GM08714 (cell line): ENCODE measurements around the gene SV2A.

ENCODE experiments used
- H3K4me3 ChIP-seq: fragments of 200-500 bp; sonication (Bioruptor generic); 2 replicates; pipeline ENCODE4 v1.5.1; 2014; ENCODE audit warnings: mild to moderate bottlenecking, low read length, inconsistent platforms
- ZNF274 ChIP-seq: IDR thresholded peaks from 2 replicates; pipeline ENCODE4 v1.6.1; 2012; ENCODE audit warnings: mild to moderate bottlenecking, low read depth, low read length

SV2A gene

GRCh38 chr1:149936992-149937705, 19.5 kb upstream of the SV2A start:
- no peak overlapping the region for H3K4me3 ChIP-seq
- TF ChIP-seq ZNF274, result no peak

GRCh38 chr1:149936170-149936991, 18.7 kb upstream of the SV2A start, which contains the start of gene MTMR11:
Gene MTMR11 (minus strand): TSS chr1:149936879. CDS start chr1:149936647, 232 bp downstream.
- TF ChIP-seq ZNF274, result no peak
- no peak within 1 kb of the TSS for H3K4me3 ChIP-seq

GRCh38 chr1:149934356-149934755, 16.7 kb upstream of the SV2A start:
- no peak for TF ChIP-seq ZNF274
- H3K4me3 ChIP-seq, result no peak overlapping the region

- H3K4me3 ChIP-seq, result no peak overlapping the region
- no peak for TF ChIP-seq ZNF274
Measured at GRCh38 chr1:149933208-149933607, 15.6 kb upstream of the SV2A start.

- no peak overlapping the region for H3K4me3 ChIP-seq
- no peak for TF ChIP-seq ZNF274
Measured at GRCh38 chr1:149932474-149932873, 14.8 kb upstream of the SV2A start.

GRCh38 chr1:149931212-149931790, 13.7 kb upstream of the SV2A start:
- no peak overlapping the region for H3K4me3 ChIP-seq
- TF ChIP-seq ZNF274, result no peak

- H3K4me3 ChIP-seq, result no peak overlapping the region
- TF ChIP-seq ZNF274, result no peak
Measured at GRCh38 chr1:149929856-149930255, 12.2 kb upstream of the SV2A start.

GRCh38 chr1:149928401-149928724, 10.7 kb upstream of the SV2A start:
- TF ChIP-seq ZNF274, result no peak
- H3K4me3 ChIP-seq, result peak overlapping the region; percentile 99; the same call in 1 of the 2 replicates

GRCh38 chr1:149927563-149928400, 10.1 kb upstream of the SV2A start, which contains the start of gene SF3B4:
Gene SF3B4 (minus strand): TSS chr1:149927803. CDS start chr1:149927759, 44 bp downstream.
- TF ChIP-seq ZNF274, result no peak
- peak within 1 kb of the TSS; percentile 99 for H3K4me3 ChIP-seq

- peak overlapping the region; percentile 99 for H3K4me3 ChIP-seq
- no peak for TF ChIP-seq ZNF274
Measured at GRCh38 chr1:149927056-149927562, 9.5 kb upstream of the SV2A start.

- peak overlapping the region; percentile 99; the same call in 1 of the 2 replicates for H3K4me3 ChIP-seq
Measured at GRCh38 chr1:149926296-149926695, 8.7 kb upstream of the SV2A start.

GRCh38 chr1:149925751-149926150, 8.1 kb upstream of the SV2A start:
- no peak for TF ChIP-seq ZNF274
- no peak overlapping the region; the same call in 1 of the 2 replicates for H3K4me3 ChIP-seq

More at GRCh38 chr1:149926296-149926695, 8.7 kb upstream of the SV2A start:
- no peak for TF ChIP-seq ZNF274

- H3K4me3 ChIP-seq, result no peak overlapping the region
- TF ChIP-seq ZNF274, result no peak
Measured at GRCh38 chr1:149925345-149925744, 7.7 kb upstream of the SV2A start.
